ENCODE measurements around the gene PRLR. TPM values are rescaled to one million over a fixed set of nuclear protein-coding genes. Genes with fewer than 3 reads are reported as not detected.

Gene PRLR
- total and polyA plus RNA-seq, 2 experiments from 2014 or later: 0.31 to 2.2 TPM

DNA sequence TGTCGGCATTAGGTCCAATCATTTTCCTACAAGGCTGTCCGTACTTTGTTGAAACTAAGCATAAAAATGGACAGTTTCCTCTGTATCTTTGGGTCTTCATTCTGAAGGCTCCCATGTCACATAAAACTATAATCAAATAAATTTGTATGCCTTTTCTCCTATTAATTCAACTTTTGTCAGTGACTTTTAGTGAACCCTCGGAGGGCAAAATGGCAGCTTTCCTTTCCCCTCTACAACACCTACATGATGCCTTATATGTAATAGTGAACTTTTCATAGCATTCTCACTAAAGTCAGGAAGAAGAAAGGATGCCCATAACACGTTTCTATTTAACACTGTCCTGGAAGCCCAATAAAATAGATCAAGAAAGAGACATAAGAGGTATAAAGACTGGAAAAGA is 177.4 kb downstream of the PRLR start:
- Histone ChIP-seq H3K27me3 (ENCODE audit: insufficient read depth) (no peaks in the 10 kb centered on the region), H3F3A (replicated peaks; ENCODE audit: low read depth) (no peaks in the 10 kb centered on the region), H3K79me2 (replicated peaks; ENCODE audit: insufficient read depth) (no peaks in the 10 kb centered on the region), H2AFZ (no peak overlapping the region), H3K4me2 (no peak overlapping the region), H3K27ac (ENCODE audit: low read depth) (no peak overlapping the region), H3K4me3 (no peak overlapping the region), H3K9me2 (ENCODE audit: insufficient read depth) (no peaks in the 10 kb centered on the region), H4K20me1 (replicated peaks; ENCODE audit: insufficient read depth) (no peaks in the 10 kb centered on the region), H3K4me1 (ENCODE audit: insufficient read depth) (peaks cover 12% of the 10 kb centered on the region), H3K36me3 (ENCODE audit: insufficient read depth) (no peaks in the 10 kb centered on the region)
- Mint-ChIP-seq H3K27me3 (ENCODE audit: insufficient read depth, low read depth, poor library complexity) (peaks cover 6% of the 10 kb centered on the region), H3K4me1 (peaks cover 22% of the 10 kb centered on the region), H3K9me3 (no peaks in the 10 kb centered on the region), H3K27ac (no peak overlapping the region), H3K36me3 (ENCODE audit: low read depth) (no peaks in the 10 kb centered on the region), H3K4me3 (no peak overlapping the region)
- ATAC-seq (no peak), DNase-seq (ENCODE audit: low spot score) (no peak)
- TF ChIP-seq STAT1 (IDR thresholded peaks at IDR 0.05; ENCODE audit: unreplicated experiment): no peak
- TF ChIP-seq NANOG (IDR thresholded peaks at IDR 0.05; ENCODE audit: borderline replicate concordance): no peak
- TF ChIP-seq, protein P1, sequence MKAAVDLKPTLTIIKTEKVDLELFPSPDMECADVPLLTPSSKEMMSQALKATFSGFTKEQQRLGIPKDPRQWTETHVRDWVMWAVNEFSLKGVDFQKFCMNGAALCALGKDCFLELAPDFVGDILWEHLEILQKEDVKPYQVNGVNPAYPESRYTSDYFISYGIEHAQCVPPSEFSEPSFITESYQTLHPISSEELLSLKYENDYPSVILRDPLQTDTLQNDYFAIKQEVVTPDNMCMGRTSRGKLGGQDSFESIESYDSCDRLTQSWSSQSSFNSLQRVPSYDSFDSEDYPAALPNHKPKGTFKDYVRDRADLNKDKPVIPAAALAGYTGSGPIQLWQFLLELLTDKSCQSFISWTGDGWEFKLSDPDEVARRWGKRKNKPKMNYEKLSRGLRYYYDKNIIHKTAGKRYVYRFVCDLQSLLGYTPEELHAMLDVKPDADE (IDR thresholded peaks at IDR 0.05): no peak
- TF ChIP-seq, protein P2, sequence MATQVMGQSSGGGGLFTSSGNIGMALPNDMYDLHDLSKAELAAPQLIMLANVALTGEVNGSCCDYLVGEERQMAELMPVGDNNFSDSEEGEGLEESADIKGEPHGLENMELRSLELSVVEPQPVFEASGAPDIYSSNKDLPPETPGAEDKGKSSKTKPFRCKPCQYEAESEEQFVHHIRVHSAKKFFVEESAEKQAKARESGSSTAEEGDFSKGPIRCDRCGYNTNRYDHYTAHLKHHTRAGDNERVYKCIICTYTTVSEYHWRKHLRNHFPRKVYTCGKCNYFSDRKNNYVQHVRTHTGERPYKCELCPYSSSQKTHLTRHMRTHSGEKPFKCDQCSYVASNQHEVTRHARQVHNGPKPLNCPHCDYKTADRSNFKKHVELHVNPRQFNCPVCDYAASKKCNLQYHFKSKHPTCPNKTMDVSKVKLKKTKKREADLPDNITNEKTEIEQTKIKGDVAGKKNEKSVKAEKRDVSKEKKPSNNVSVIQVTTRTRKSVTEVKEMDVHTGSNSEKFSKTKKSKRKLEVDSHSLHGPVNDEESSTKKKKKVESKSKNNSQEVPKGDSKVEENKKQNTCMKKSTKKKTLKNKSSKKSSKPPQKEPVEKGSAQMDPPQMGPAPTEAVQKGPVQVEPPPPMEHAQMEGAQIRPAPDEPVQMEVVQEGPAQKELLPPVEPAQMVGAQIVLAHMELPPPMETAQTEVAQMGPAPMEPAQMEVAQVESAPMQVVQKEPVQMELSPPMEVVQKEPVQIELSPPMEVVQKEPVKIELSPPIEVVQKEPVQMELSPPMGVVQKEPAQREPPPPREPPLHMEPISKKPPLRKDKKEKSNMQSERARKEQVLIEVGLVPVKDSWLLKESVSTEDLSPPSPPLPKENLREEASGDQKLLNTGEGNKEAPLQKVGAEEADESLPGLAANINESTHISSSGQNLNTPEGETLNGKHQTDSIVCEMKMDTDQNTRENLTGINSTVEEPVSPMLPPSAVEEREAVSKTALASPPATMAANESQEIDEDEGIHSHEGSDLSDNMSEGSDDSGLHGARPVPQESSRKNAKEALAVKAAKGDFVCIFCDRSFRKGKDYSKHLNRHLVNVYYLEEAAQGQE (IDR thresholded peaks at IDR 0.05; ENCODE audit: unreplicated experiment): no peak
- TF ChIP-seq EZH2 (IDR thresholded peaks at IDR 0.05; ENCODE audit: low read depth, unreplicated experiment): no peak
- no peak for TF ChIP-seq CREB1 (CRISPR knock-in tag; IDR thresholded peaks at IDR 0.05; ENCODE audit: low read depth)
- no peak for TF ChIP-seq ZNF114 (CRISPR knock-in tag; IDR thresholded peaks at IDR 0.05)
- no peak for TF ChIP-seq JUNB (IDR thresholded peaks at IDR 0.05; ENCODE audit: unreplicated experiment)
- TF ChIP-seq, protein P3, sequence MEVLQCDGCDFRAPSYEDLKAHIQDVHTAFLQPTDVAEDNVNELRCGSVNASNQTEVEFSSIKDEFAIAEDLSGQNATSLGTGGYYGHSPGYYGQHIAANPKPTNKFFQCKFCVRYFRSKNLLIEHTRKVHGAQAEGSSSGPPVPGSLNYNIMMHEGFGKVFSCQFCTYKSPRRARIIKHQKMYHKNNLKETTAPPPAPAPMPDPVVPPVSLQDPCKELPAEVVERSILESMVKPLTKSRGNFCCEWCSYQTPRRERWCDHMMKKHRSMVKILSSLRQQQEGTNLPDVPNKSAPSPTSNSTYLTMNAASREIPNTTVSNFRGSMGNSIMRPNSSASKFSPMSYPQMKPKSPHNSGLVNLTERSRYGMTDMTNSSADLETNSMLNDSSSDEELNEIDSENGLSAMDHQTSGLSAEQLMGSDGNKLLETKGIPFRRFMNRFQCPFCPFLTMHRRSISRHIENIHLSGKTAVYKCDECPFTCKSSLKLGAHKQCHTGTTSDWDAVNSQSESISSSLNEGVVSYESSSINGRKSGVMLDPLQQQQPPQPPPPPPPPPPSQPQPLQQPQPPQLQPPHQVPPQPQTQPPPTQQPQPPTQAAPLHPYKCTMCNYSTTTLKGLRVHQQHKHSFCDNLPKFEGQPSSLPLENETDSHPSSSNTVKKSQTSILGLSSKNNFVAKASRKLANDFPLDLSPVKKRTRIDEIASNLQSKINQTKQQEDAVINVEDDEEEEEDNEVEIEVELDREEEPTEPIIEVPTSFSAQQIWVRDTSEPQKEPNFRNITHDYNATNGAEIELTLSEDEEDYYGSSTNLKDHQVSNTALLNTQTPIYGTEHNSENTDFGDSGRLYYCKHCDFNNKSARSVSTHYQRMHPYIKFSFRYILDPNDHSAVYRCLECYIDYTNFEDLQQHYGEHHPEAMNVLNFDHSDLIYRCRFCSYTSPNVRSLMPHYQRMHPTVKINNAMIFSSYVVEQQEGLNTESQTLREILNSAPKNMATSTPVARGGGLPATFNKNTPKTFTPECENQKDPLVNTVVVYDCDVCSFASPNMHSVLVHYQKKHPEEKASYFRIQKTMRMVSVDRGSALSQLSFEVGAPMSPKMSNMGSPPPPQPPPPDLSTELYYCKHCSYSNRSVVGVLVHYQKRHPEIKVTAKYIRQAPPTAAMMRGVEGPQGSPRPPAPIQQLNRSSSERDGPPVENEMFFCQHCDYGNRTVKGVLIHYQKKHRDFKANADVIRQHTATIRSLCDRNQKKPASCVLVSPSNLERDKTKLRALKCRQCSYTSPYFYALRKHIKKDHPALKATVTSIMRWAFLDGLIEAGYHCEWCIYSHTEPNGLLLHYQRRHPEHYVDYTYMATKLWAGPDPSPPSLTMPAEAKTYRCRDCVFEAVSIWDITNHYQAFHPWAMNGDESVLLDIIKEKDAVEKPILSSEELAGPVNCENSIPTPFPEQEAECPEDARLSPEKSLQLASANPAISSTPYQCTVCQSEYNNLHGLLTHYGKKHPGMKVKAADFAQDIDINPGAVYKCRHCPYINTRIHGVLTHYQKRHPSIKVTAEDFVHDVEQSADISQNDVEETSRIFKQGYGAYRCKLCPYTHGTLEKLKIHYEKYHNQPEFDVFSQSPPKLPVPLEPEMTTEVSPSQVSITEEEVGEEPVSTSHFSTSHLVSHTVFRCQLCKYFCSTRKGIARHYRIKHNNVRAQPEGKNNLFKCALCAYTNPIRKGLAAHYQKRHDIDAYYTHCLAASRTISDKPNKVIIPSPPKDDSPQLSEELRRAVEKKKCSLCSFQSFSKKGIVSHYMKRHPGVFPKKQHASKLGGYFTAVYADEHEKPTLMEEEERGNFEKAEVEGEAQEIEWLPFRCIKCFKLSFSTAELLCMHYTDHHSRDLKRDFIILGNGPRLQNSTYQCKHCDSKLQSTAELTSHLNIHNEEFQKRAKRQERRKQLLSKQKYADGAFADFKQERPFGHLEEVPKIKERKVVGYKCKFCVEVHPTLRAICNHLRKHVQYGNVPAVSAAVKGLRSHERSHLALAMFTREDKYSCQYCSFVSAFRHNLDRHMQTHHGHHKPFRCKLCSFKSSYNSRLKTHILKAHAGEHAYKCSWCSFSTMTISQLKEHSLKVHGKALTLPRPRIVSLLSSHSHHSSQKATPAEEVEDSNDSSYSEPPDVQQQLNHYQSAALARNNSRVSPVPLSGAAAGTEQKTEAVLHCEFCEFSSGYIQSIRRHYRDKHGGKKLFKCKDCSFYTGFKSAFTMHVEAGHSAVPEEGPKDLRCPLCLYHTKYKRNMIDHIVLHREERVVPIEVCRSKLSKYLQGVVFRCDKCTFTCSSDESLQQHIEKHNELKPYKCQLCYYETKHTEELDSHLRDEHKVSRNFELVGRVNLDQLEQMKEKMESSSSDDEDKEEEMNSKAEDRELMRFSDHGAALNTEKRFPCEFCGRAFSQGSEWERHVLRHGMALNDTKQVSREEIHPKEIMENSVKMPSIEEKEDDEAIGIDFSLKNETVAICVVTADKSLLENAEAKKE (CRISPR knock-in tag; IDR thresholded peaks at IDR 0.05): no peak
- TF ChIP-seq, protein P4, sequence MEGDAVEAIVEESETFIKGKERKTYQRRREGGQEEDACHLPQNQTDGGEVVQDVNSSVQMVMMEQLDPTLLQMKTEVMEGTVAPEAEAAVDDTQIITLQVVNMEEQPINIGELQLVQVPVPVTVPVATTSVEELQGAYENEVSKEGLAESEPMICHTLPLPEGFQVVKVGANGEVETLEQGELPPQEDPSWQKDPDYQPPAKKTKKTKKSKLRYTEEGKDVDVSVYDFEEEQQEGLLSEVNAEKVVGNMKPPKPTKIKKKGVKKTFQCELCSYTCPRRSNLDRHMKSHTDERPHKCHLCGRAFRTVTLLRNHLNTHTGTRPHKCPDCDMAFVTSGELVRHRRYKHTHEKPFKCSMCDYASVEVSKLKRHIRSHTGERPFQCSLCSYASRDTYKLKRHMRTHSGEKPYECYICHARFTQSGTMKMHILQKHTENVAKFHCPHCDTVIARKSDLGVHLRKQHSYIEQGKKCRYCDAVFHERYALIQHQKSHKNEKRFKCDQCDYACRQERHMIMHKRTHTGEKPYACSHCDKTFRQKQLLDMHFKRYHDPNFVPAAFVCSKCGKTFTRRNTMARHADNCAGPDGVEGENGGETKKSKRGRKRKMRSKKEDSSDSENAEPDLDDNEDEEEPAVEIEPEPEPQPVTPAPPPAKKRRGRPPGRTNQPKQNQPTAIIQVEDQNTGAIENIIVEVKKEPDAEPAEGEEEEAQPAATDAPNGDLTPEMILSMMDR (conservative IDR thresholded peaks at IDR 0.05; ENCODE audit: low read depth in 2 of 2): no peak
- no peak for TF ChIP-seq ZNF331 (CRISPR knock-in tag; IDR thresholded peaks at IDR 0.05; ENCODE audit: low read depth)
- no peak for TF ChIP-seq EZH2phosphoT487 (IDR thresholded peaks at IDR 0.05; ENCODE audit: unreplicated experiment)
- TF ChIP-seq POLR2AphosphoS5 (IDR thresholded peaks at IDR 0.05; ENCODE audit: low read depth): no peak
